Mucosa of rectum (tissue), 2 donors: ENCODE measurements around the gene OPN4.

Experiments
- H3K27ac ChIP-seq, 2 donors: one replicate each; pipeline ENCODE4 v1.7.0; 2013; ENCODE audit warnings: inconsistent platforms in 2 of 2, low read depth in 2 of 2, low read length in 2 of 2
- H3K27me3 ChIP-seq, 2 donors: one replicate each; pipeline ENCODE4 v1.7.0; 2013; ENCODE audit warnings: low read length in 2 of 2; ENCODE audit not compliant: control insufficient read depth in 2 of 2, insufficient read depth in 2 of 2
- H3K36me3 ChIP-seq, 2 donors: one replicate each; pipeline ENCODE4 v1.7.0; 2013; ENCODE audit warnings: low read length in 2 of 2; ENCODE audit not compliant: control insufficient read depth in 2 of 2, insufficient read depth in 2 of 2
- H3K4me1 ChIP-seq, 2 donors: one replicate each; pipeline ENCODE4 v1.7.0; 2013; ENCODE audit warnings: low read length in 2 of 2, mild to moderate bottlenecking in 1 of 2; ENCODE audit not compliant: control insufficient read depth in 2 of 2, insufficient read depth in 2 of 2
- H3K4me3 ChIP-seq, 2 donors: one replicate each; pipeline ENCODE4 v1.7.0; 2013; ENCODE audit warnings: low read length in 2 of 2
- H3K9ac ChIP-seq, 2 donors: one replicate each; pipeline ENCODE4 v1.7.0; 2013; ENCODE audit warnings: low read length in 2 of 2, low read depth in 1 of 2, mild to moderate bottlenecking in 1 of 2
- H3K9me3 ChIP-seq, 2 donors: one replicate each; pipeline ENCODE4 v1.7.0; 2013; ENCODE audit warnings: low read length in 2 of 2; ENCODE audit not compliant: control insufficient read depth in 2 of 2
- donor health status: healthy.
- donor health status: Normal muscosa, but diverticular disease.

Gene OPN4

GRCh38 chr10:86646933-86647332 is 7.4 kb upstream of the OPN4 start:
- H3K9ac ChIP-seq = no peak overlapping the region
- H3K4me1 ChIP-seq = peaks cover 17 to 18% of the 10 kb centered on the region in 2 donors
- H3K27me3 ChIP-seq = no peaks in the 10 kb centered on the region
- H3K4me3 ChIP-seq = no peak overlapping the region
- no peaks in the 10 kb centered on the region for H3K36me3 ChIP-seq
- H3K27ac ChIP-seq = no peak overlapping the region
- H3K9me3 ChIP-seq = no peaks in the 10 kb centered on the region

- no peaks in the 10 kb centered on the region for H3K27me3 ChIP-seq
- no peak overlapping the region for H3K9ac ChIP-seq
- no peaks in the 10 kb centered on the region for H3K9me3 ChIP-seq
- H3K27ac ChIP-seq = no peak overlapping the region
- H3K4me3 ChIP-seq = no peak overlapping the region
- peaks cover 17 to 18% of the 10 kb centered on the region in 2 donors for H3K4me1 ChIP-seq
- no peaks in the 10 kb centered on the region for H3K36me3 ChIP-seq
Measured at GRCh38 chr10:86647773-86648703, 6.3 kb upstream of the OPN4 start.

GRCh38 chr10:86648704-86649427 is 5.5 kb upstream of the OPN4 start:
- Histone ChIP-seq H3K27me3 (no peaks in the 10 kb centered on the region), H3K36me3 (no peaks in the 10 kb centered on the region), H3K4me1 (peaks cover 17 to 18% of the 10 kb centered on the region in 2 donors), H3K9ac (no peak overlapping the region), H3K27ac (no peak overlapping the region), H3K4me3 (no peak overlapping the region), H3K9me3 (no peaks in the 10 kb centered on the region)

- no peaks in the 10 kb centered on the region for H3K9me3 ChIP-seq
- no peaks in the 10 kb centered on the region for H3K36me3 ChIP-seq
- H3K27me3 ChIP-seq = no peaks in the 10 kb centered on the region
- H3K9ac ChIP-seq = no peak overlapping the region
- H3K27ac ChIP-seq = peak overlapping the region in 1 of 2 donors; percentile 3
- H3K4me1 ChIP-seq = peaks cover 17 to 18% of the 10 kb centered on the region in 2 donors
- no peak overlapping the region for H3K4me3 ChIP-seq
Measured at GRCh38 chr10:86649471-86650150, 4.7 kb upstream of the OPN4 start.

- Histone ChIP-seq H3K27ac (no peak overlapping the region), H3K27me3 (no peaks in the 10 kb centered on the region), H3K36me3 (no peaks in the 10 kb centered on the region), H3K4me1 (peaks cover 17 to 18% of the 10 kb centered on the region in 2 donors), H3K9ac (no peak overlapping the region), H3K4me3 (no peak overlapping the region), H3K9me3 (no peaks in the 10 kb centered on the region)
Measured at GRCh38 chr10:86650151-86650550, 4.2 kb upstream of the OPN4 start.

- no peaks in the 10 kb centered on the region for H3K36me3 ChIP-seq
- peaks cover 17 to 18% of the 10 kb centered on the region in 2 donors for H3K4me1 ChIP-seq
- no peak overlapping the region for H3K4me3 ChIP-seq
- H3K27me3 ChIP-seq = no peaks in the 10 kb centered on the region
- H3K27ac ChIP-seq = no peak overlapping the region
- no peak overlapping the region for H3K9ac ChIP-seq
- H3K9me3 ChIP-seq = no peaks in the 10 kb centered on the region
Measured at GRCh38 chr10:86651021-86651471, 3.3 kb upstream of the OPN4 start.

GRCh38 chr10:86651631-86652331 is 2.6 kb upstream of the OPN4 start:
- Histone ChIP-seq H3K4me3 (no peak overlapping the region), H3K36me3 (no peaks in the 10 kb centered on the region), H3K9ac (no peak overlapping the region), H3K4me1 (peaks cover 17 to 18% of the 10 kb centered on the region in 2 donors), H3K27ac (no peak overlapping the region), H3K9me3 (no peaks in the 10 kb centered on the region), H3K27me3 (no peaks in the 10 kb centered on the region)

GRCh38 chr10:86652361-86653202 is 1.8 kb upstream of the OPN4 start:
- Histone ChIP-seq H3K4me1 (peaks cover 17 to 18% of the 10 kb centered on the region in 2 donors), H3K9me3 (no peaks in the 10 kb centered on the region), H3K4me3 (no peak overlapping the region), H3K27me3 (no peaks in the 10 kb centered on the region), H3K36me3 (no peaks in the 10 kb centered on the region), H3K27ac (no peak overlapping the region), H3K9ac (no peak overlapping the region)

GRCh38 chr10:86653379-86653778 is 968 bp upstream of the OPN4 start:
- H3K4me1 ChIP-seq = peaks cover 17 to 18% of the 10 kb centered on the region in 2 donors
- no peaks in the 10 kb centered on the region for H3K9me3 ChIP-seq
- H3K36me3 ChIP-seq = no peaks in the 10 kb centered on the region
- no peak overlapping the region for H3K9ac ChIP-seq
- no peak overlapping the region for H3K27ac ChIP-seq
- no peak overlapping the region for H3K4me3 ChIP-seq
- H3K27me3 ChIP-seq = no peaks in the 10 kb centered on the region
